Ascending aorta (tissue), 2 donors: ENCODE results near the gene PDCD10. TPM values are rescaled to one million over a fixed set of nuclear protein-coding genes. Genes with fewer than 3 reads are reported as not detected.

Experiments used
- DNase-seq, 2 donors: peaks; one replicate each; pipeline ENCODE4 v3.0.0-alpha.2; 2019; ENCODE audit warnings: low spot score in 2 of 2
- H3K27ac ChIP-seq, 2 donors: fragments of 200-600 bp; sonication (generic); one replicate each; pipeline ENCODE4 v1.5.1; 2016 to 2017; ENCODE audit warnings: mild to moderate bottlenecking in 1 of 2
- H3K27me3 ChIP-seq: fragments of 200-600 bp; sonication (generic); one replicate; pipeline ENCODE4 v1.5.1; 2017
- H3K36me3 ChIP-seq, 2 donors: fragments of 200-600 bp; sonication (generic); one replicate each; pipeline ENCODE4 v1.5.1; 2016
- H3K4me1 ChIP-seq, 2 donors: fragments of 200-600 bp; sonication (generic); one replicate each; pipeline ENCODE4 v1.5.1; 2016 to 2017; ENCODE audit warnings: mild to moderate bottlenecking in 1 of 2
- H3K4me3 ChIP-seq, 2 donors: fragments of 200-600 bp; sonication (generic); one replicate each; pipeline ENCODE4 v1.5.1; 2016 to 2017; ENCODE audit warnings: mild to moderate bottlenecking in 1 of 2
- H3K9me3 ChIP-seq, 2 donors: fragments of 200-600 bp; sonication (generic); one replicate each; pipeline ENCODE4 v1.5.1; 2016
- CTCF ChIP-seq, 3 experiments: fragments of 200-600 bp in 2 of 3; fragments of 450-650 bp in 1 of 3; sonication (generic) in 2 of 3; IDR thresholded peaks; one replicate each; pipeline ENCODE4 v1.5.1; 2016 to 2019; ENCODE audit warnings: antibody characterized with exemption in 3 of 3, mild to moderate bottlenecking in 1 of 3, moderate library complexity in 1 of 3
- intact Hi-C: fragments of 100-400 bp; cut with DNase I; formaldehyde crosslinking; loops from one replicate; pipeline ENCODE4 v1.15.1; 2023
- total RNA-seq: library from RNA; depleted of rRNA; stranded (reverse); fragments of >200 nt; gene quantifications from one replicate; pipeline ENCODE4 v1.1.0, GENCODE V29; 2016

PDCD10 gene
- total RNA-seq, 1 donor from 2014 or later = 55.6 TPM

- no peaks in the 10 kb centered on the region for H3K9me3 ChIP-seq
- peak overlapping the region; percentile 91 for H3K4me3 ChIP-seq
- H3K27ac ChIP-seq = peak overlapping the region; percentile 89 to 92
- no peaks in the 10 kb centered on the region for H3K27me3 ChIP-seq
- intact Hi-C loops = loop anchor here (2.0 kb wide), 1 partner anchor 149 kb away; no protein-coding TSS in a partner anchor
- no peaks in the 10 kb centered on the region for H3K36me3 ChIP-seq
- H3K4me1 ChIP-seq = peaks cover 0 to 22% of the 10 kb centered on the region in 2 donors
- TF ChIP-seq CTCF (IDR thresholded peaks at IDR 0.05) = no peak
- DNase-seq = no peak
These were observed 663 bp downstream of the PDCD10 start for GRCh38 chr3:167733961-167734497.

- no peak for DNase-seq
- no peak overlapping the region for H3K27ac ChIP-seq
- no peaks in the 10 kb centered on the region for H3K27me3 ChIP-seq
- H3K9me3 ChIP-seq = no peaks in the 10 kb centered on the region
- H3K4me3 ChIP-seq = no peak overlapping the region
- H3K4me1 ChIP-seq = peaks cover 0 to 22% of the 10 kb centered on the region in 2 donors
- TF ChIP-seq CTCF (IDR thresholded peaks at IDR 0.05) = no peak
- H3K36me3 ChIP-seq = no peaks in the 10 kb centered on the region
- intact Hi-C loops = no loop called here
These were observed 2.2 kb downstream of the PDCD10 start for GRCh38 chr3:167732313-167733065.

- no peak for DNase-seq
- Histone ChIP-seq H3K9me3 (no peaks in the 10 kb centered on the region), H3K36me3 (no peaks in the 10 kb centered on the region), H3K4me3 (no peak overlapping the region), H3K27ac (no peak overlapping the region), H3K27me3 (no peaks in the 10 kb centered on the region), H3K4me1 (peaks cover 0 to 19% of the 10 kb centered on the region in 2 donors)
- no peak for TF ChIP-seq CTCF (IDR thresholded peaks at IDR 0.05)
- intact Hi-C loops = no loop called here
These were observed 3.3 kb downstream of the PDCD10 start for GRCh38 chr3:167731393-167731792.

GRCh38 chr3:167729591-167729990 lies 5.1 kb downstream of the PDCD10 start:
- no peak overlapping the region for H3K4me3 ChIP-seq
- TF ChIP-seq CTCF (IDR thresholded peaks at IDR 0.05) = no peak
- no peak overlapping the region for H3K27ac ChIP-seq
- intact Hi-C loops = no loop called here
- H3K27me3 ChIP-seq = no peaks in the 10 kb centered on the region
- H3K36me3 ChIP-seq = no peaks in the 10 kb centered on the region
- no peak for DNase-seq
- H3K9me3 ChIP-seq = no peaks in the 10 kb centered on the region
- peaks cover 0 to 14% of the 10 kb centered on the region in 2 donors for H3K4me1 ChIP-seq

- Histone ChIP-seq H3K4me3 (no peak overlapping the region), H3K36me3 (no peaks in the 10 kb centered on the region), H3K27me3 (no peaks in the 10 kb centered on the region), H3K9me3 (no peaks in the 10 kb centered on the region), H3K4me1 (peaks cover 0 to 12% of the 10 kb centered on the region in 2 donors), H3K27ac (no peak overlapping the region)
- no peak for DNase-seq
- intact Hi-C loops = no loop called here
- TF ChIP-seq CTCF (IDR thresholded peaks at IDR 0.05) = no peak
These were observed 5.9 kb downstream of the PDCD10 start for GRCh38 chr3:167728632-167729323.
